Measurements from ENCODE around the gene NDRG2.
"Not testable (repeated sequence)": the region's sequence is repeated elsewhere in the genome, so short reads cannot be mapped to it uniquely, and the experiment has no call there.

The NDRG2 gene

GRCh38 chr14:21003788-21004346 lies 21.0 kb downstream of the NDRG2 start:
- no peak for DNase-seq

- no peak for DNase-seq
Measured at GRCh38 chr14:21001218-21001617, 23.6 kb downstream of the NDRG2 start.

GRCh38 chr14:20999591-20999990 lies 25.3 kb downstream of the NDRG2 start:
- no peak for DNase-seq

GRCh38 chr14:20998674-20999366 lies 26.0 kb downstream of the NDRG2 start, which contains the start of gene SLC39A2:
Gene SLC39A2 (plus strand): TSS chr14:20999293. CDS start chr14:20999447, 154 bp downstream.
- no peak for DNase-seq

- DNase-seq: no peak
Measured at GRCh38 chr14:20998139-20998538, 26.7 kb downstream of the NDRG2 start.

- no peak for DNase-seq
Measured at GRCh38 chr14:20997564-20997963, 27.3 kb downstream of the NDRG2 start.

- DNase-seq: no peak
Measured at GRCh38 chr14:20997115-20997514, 27.7 kb downstream of the NDRG2 start.

GRCh38 chr14:20996521-20996920 lies 28.3 kb downstream of the NDRG2 start:
- no peak for DNase-seq

- DNase-seq: peak; percentile 83
Measured at GRCh38 chr14:20989787-20990600, 34.9 kb downstream of the NDRG2 start, which contains the start of gene METTL17. Gene METTL17 (plus strand): TSS chr14:20989980. CDS start chr14:20990003, 23 bp downstream.

GRCh38 chr14:20989471-20989786 lies 35.4 kb downstream of the NDRG2 start:
- DNase-seq: no peak

GRCh38 chr14:20988717-20989470 lies 36.0 kb downstream of the NDRG2 start:
- DNase-seq: no peak

GRCh38 chr14:20986811-20987210 lies 38.0 kb downstream of the NDRG2 start:
- no peak for DNase-seq

- DNase-seq: not testable (repeated sequence)
Measured at GRCh38 chr14:20985650-20986049, 39.2 kb downstream of the NDRG2 start.

- DNase-seq: no peak
Measured at GRCh38 chr14:20982646-20983369, 42.1 kb downstream of the NDRG2 start.

- no peak for DNase-seq
Measured at GRCh38 chr14:20980906-20981305, 44.0 kb downstream of the NDRG2 start.

- DNase-seq: no peak
Measured at GRCh38 chr14:20978687-20979086, 46.2 kb downstream of the NDRG2 start.

- DNase-seq: no peak
Measured at GRCh38 chr14:20976291-20976690, 48.6 kb downstream of the NDRG2 start.

GRCh38 chr14:20973501-20973900 lies 51.4 kb downstream of the NDRG2 start:
- no peak for DNase-seq

GRCh38 chr14:20971705-20972021 lies 53.2 kb downstream of the NDRG2 start:
- DNase-seq: no peak

GRCh38 chr14:20970983-20971704 lies 53.7 kb downstream of the NDRG2 start:
- peak; percentile 70 for DNase-seq

- DNase-seq: no peak
Measured at GRCh38 chr14:20970647-20970982, 54.2 kb downstream of the NDRG2 start.

- no peak for DNase-seq
Measured at GRCh38 chr14:20969336-20969735, 55.5 kb downstream of the NDRG2 start.
